SK-N-MC (cell line): ENCODE results near the gene CALR3.

Source experiments
- EZH2 ChIP-seq: fragments of 200-600 bp; sonication (generic); IDR thresholded peaks from one replicate; pipeline ENCODE4 v1.6.1; 2017; ENCODE audit warnings: antibody characterized with exemption
- FOXP2 ChIP-seq: optimal IDR thresholded peaks from 2 replicates; pipeline ENCODE3; 2011; ENCODE audit warnings: mild to moderate bottlenecking, moderate library complexity; ENCODE audit not compliant: insufficient read depth; ENCODE audit errors: extremely low read length, control extremely low read depth
- POLR2AphosphoS5 ChIP-seq: IDR thresholded peaks from 2 replicates; pipeline ENCODE4 v1.6.1; 2012; ENCODE audit warnings: mild to moderate bottlenecking, low read depth, low read length, borderline replicate concordance

DNA sequence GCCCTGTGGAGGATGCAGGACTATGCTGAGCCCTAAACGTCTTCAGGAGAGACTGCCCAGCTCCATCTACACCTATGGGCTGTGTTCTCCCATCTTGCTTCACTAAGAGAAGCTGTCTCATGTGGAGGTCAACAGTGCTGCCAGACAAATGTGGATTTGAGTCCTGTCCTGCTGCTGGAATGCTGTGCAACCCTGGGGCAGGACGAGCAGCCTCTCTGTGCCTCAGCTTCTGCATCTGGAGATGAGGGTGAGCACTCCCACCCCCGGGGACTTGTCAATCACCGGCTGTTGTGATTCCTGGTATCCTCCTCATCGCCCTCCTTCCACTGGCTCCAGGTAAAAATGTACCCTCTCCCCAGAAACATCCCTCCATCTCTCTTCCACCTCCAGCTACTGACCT, 40.5 kb downstream of the CALR3 start:
- TF ChIP-seq EZH2 (no peak), POLR2AphosphoS5 (no peak), FOXP2 (no peak)
